HG03521 (cell line): ENCODE data around the gene STK11.
"Not testable (repeated sequence)": the region's sequence is repeated elsewhere in the genome, so short reads cannot be mapped to it uniquely, and the experiment has no call there.

Experiments used
- ATAC-seq: cut with Tn5 transposase; IDR thresholded peaks from one replicate; pipeline ENCODE4 v1.9.1; 2021; ENCODE audit warnings: mild to moderate bottlenecking, moderate library complexity; ENCODE audit not compliant: unreplicated experiment

The STK11 gene

GRCh38 chr19:1206150-1206863 lies 729 bp downstream of the STK11 start:
- no peak for ATAC-seq

GRCh38 chr19:1206864-1207450 lies 1.4 kb downstream of the STK11 start:
- no peak for ATAC-seq

- ATAC-seq, result not testable (repeated sequence)
Observed at GRCh38 chr19:1208830-1209229, 3.3 kb downstream of the STK11 start.

- ATAC-seq, result no peak
Observed at GRCh38 chr19:1210227-1210538, 4.6 kb downstream of the STK11 start.

- no peak for ATAC-seq
Observed at GRCh38 chr19:1211494-1212234, 6.1 kb downstream of the STK11 start.

- no peak for ATAC-seq
Observed at GRCh38 chr19:1213391-1214286, 8.1 kb downstream of the STK11 start.

- no peak for ATAC-seq
Observed at GRCh38 chr19:1214299-1214861, 8.8 kb downstream of the STK11 start.

GRCh38 chr19:1214862-1215731 lies 9.5 kb downstream of the STK11 start:
- ATAC-seq, result no peak

GRCh38 chr19:1216756-1217155 lies 11.2 kb downstream of the STK11 start:
- no peak for ATAC-seq

- no peak for ATAC-seq
Observed at GRCh38 chr19:1217366-1217765, 11.8 kb downstream of the STK11 start.

GRCh38 chr19:1218751-1219567 lies 13.4 kb downstream of the STK11 start:
- no peak for ATAC-seq

GRCh38 chr19:1219786-1220476 lies 14.4 kb downstream of the STK11 start:
- ATAC-seq, result no peak

- no peak for ATAC-seq
Observed at GRCh38 chr19:1220477-1220930, 14.9 kb downstream of the STK11 start.

- no peak for ATAC-seq
Observed at GRCh38 chr19:1220976-1221903, 15.7 kb downstream of the STK11 start.

- no peak for ATAC-seq
Observed at GRCh38 chr19:1221904-1222255, 16.3 kb downstream of the STK11 start.

- no peak for ATAC-seq
Observed at GRCh38 chr19:1222394-1222793, 16.8 kb downstream of the STK11 start.
